Panc1 (cell line): Measurements from ENCODE around the gene ABLIM2. TPM values are rescaled to one million over a fixed set of nuclear protein-coding genes. Genes with fewer than 3 reads are reported as not detected.
A peak's percentile ranks its signal among the peaks of the same experiment; 100 is the strongest.

Source experiments
- ATAC-seq: fragments of 200-7000 bp; cut with Tn5 transposase; 2 replicates; pipeline ENCODE4 v1.9.1; 2020; ENCODE audit warnings: mild to moderate bottlenecking, moderate library complexity
- BruUV-seq: library from RNA; stranded (reverse); fragments of 400-500 nt; replicated peaks from 2 replicates; lab custom pipeline; 2021; lab: Mats Ljungman, UMichigan
- CTCF ChIA-PET: fragments of 300-600 bp; sonication (Branson Sonifier 250); formaldehyde crosslinking; loops from one replicate; lab custom pipeline; 2022; ENCODE audit warnings: antibody characterized with exemption; lab: Charles Lee
- POLR2A ChIA-PET: fragments of 300-600 bp; sonication (Branson Sonifier 250); formaldehyde crosslinking; loops from one replicate; lab custom pipeline; 2022; ENCODE audit warnings: antibody characterized with exemption; lab: Charles Lee
- DNase-seq: peaks from one replicate; pipeline ENCODE4 v3.0.0-alpha.2; 2010; ENCODE audit warnings: low read depth, low spot score
- H3K27ac ChIP-seq: 2 replicates; pipeline ENCODE4 v1.5.1; 2011; ENCODE audit warnings: mild to moderate bottlenecking, low read length, inconsistent platforms
- H3K27me3 ChIP-seq: fragments of 200-500 bp; sonication (Bioruptor generic); 2 replicates; pipeline ENCODE4 v1.6.0; 2014; ENCODE audit warnings: low read length, inconsistent platforms; ENCODE audit not compliant: control insufficient read depth, insufficient read depth
- H3K36me3 ChIP-seq: fragments of 200-500 bp; sonication (Bioruptor generic); 2 replicates; pipeline ENCODE4 v1.5.1; 2014; ENCODE audit warnings: inconsistent platforms, mild to moderate bottlenecking, low read length, moderate library complexity; ENCODE audit not compliant: control insufficient read depth, insufficient read depth
- H3K4me1 ChIP-seq: 2 replicates; pipeline ENCODE4 v1.5.1; 2011; ENCODE audit warnings: inconsistent platforms, mild to moderate bottlenecking, low read length, moderate library complexity; ENCODE audit not compliant: control insufficient read depth, insufficient read depth
- H3K4me3 ChIP-seq, 2 experiments: 2 replicates each; pipeline ENCODE4 v1.5.1; 2011 to 2012; ENCODE audit warnings: low read depth in 2 of 2, low read length in 2 of 2, mild to moderate bottlenecking in 2 of 2, inconsistent platforms in 1 of 2, moderate library complexity in 1 of 2
- H3K9me3 ChIP-seq: fragments of 200-500 bp; sonication (Bioruptor generic); 2 replicates; pipeline ENCODE4 v1.5.1; 2014; ENCODE audit warnings: low read depth, mild to moderate bottlenecking, inconsistent platforms, low read length, moderate library complexity; ENCODE audit not compliant: control insufficient read depth, insufficient read depth
- POLR2AphosphoS5 ChIP-seq: IDR thresholded peaks from 2 replicates; pipeline ENCODE4 v1.6.1; 2012; ENCODE audit warnings: mild to moderate bottlenecking, low read depth, low read length, moderate library complexity
- SIN3A ChIP-seq: IDR thresholded peaks from 2 replicates; pipeline ENCODE4 v1.6.1; 2012; ENCODE audit warnings: low read depth, mild to moderate bottlenecking, low read length, moderate library complexity, borderline replicate concordance; ENCODE audit not compliant: insufficient read depth
- TCF7L2 ChIP-seq: IDR thresholded peaks from 2 replicates; pipeline ENCODE4 v1.6.1; 2011; ENCODE audit warnings: mild to moderate bottlenecking, low read depth, low read length, inconsistent platforms
- in situ Hi-C: cut with HindIII; loops from 2 replicates; pipeline ENCODE4 v1.10.0; 2016; ENCODE audit warnings: low sequenced_read_pairs, low pct_unique_long_range_greater_than_20kb
- intact Hi-C: fragments of 100-400 bp; cut with micrococcal nuclease; formaldehyde crosslinking; loops from one replicate; pipeline ENCODE4 v1.10.0; 2022; ENCODE audit not compliant: unreplicated experiment
- total RNA-seq: library from RNA; stranded (reverse); gene quantifications from one replicate; pipeline ENCODE4 v1.2.1, GENCODE V29; 2021; ENCODE audit not compliant: unreplicated experiment
- TF ChIP-seq, protein P1 (sequence below), 2 experiments: IDR thresholded peaks; 2 replicates each; pipeline ENCODE4 v1.6.1; 2011 to 2012; ENCODE audit warnings: low read depth in 2 of 2, control low read depth in 1 of 2, low read length in 1 of 2, mild to moderate bottlenecking in 1 of 2, moderate library complexity in 1 of 2; ENCODE audit not compliant: insufficient read depth in 1 of 2
- TF ChIP-seq, protein P2 (sequence below): fragments of 450-650 bp; IDR thresholded peaks from 2 replicates; pipeline ENCODE4 v1.5.1; 2017; ENCODE audit warnings: mild to moderate bottlenecking

ABLIM2 gene
- total RNA-seq, 1 experiment from 2014 or later: 0.64 TPM

DNA sequence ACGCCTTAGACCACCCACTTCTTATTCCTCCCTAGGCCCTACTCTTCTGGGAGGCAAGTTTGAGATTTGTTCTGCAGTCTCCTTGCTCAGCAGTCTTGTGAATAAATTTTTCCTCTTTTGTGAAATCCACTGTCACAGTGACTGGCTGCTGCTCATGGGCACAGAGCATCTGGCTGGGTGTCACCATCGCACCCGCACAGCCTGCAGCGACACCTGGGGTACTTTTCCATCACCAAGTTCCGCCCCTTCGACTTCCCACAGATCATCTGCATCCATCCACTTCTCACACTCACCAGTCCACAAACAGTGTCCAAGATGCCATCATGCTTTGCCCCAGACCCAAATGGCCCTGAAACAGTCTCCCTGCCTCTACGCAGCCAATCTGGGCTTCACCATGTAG is 182.6 kb downstream of the ABLIM2 start:
- in situ Hi-C loops: no loop called here
- CTCF ChIA-PET: no interaction called here
- Histone ChIP-seq H3K4me1 (peaks cover 41% of the 10 kb centered on the region), H3K4me3 (no peak overlapping the region), H3K9me3 (no peaks in the 10 kb centered on the region), H3K27ac (peak overlapping the region; percentile 54; the same call in 1 of the 2 replicates), H3K36me3 (no peaks in the 10 kb centered on the region), H3K27me3 (no peaks in the 10 kb centered on the region)
- TF ChIP-seq TCF7L2: no peak
- TF ChIP-seq, protein P1, sequence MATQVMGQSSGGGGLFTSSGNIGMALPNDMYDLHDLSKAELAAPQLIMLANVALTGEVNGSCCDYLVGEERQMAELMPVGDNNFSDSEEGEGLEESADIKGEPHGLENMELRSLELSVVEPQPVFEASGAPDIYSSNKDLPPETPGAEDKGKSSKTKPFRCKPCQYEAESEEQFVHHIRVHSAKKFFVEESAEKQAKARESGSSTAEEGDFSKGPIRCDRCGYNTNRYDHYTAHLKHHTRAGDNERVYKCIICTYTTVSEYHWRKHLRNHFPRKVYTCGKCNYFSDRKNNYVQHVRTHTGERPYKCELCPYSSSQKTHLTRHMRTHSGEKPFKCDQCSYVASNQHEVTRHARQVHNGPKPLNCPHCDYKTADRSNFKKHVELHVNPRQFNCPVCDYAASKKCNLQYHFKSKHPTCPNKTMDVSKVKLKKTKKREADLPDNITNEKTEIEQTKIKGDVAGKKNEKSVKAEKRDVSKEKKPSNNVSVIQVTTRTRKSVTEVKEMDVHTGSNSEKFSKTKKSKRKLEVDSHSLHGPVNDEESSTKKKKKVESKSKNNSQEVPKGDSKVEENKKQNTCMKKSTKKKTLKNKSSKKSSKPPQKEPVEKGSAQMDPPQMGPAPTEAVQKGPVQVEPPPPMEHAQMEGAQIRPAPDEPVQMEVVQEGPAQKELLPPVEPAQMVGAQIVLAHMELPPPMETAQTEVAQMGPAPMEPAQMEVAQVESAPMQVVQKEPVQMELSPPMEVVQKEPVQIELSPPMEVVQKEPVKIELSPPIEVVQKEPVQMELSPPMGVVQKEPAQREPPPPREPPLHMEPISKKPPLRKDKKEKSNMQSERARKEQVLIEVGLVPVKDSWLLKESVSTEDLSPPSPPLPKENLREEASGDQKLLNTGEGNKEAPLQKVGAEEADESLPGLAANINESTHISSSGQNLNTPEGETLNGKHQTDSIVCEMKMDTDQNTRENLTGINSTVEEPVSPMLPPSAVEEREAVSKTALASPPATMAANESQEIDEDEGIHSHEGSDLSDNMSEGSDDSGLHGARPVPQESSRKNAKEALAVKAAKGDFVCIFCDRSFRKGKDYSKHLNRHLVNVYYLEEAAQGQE (IDR thresholded peaks at IDR 0.05; ENCODE audit: insufficient read depth in 1 of 2, low read depth in 2 of 2, low read length in 1 of 2): no peak
- TF ChIP-seq, protein P2, sequence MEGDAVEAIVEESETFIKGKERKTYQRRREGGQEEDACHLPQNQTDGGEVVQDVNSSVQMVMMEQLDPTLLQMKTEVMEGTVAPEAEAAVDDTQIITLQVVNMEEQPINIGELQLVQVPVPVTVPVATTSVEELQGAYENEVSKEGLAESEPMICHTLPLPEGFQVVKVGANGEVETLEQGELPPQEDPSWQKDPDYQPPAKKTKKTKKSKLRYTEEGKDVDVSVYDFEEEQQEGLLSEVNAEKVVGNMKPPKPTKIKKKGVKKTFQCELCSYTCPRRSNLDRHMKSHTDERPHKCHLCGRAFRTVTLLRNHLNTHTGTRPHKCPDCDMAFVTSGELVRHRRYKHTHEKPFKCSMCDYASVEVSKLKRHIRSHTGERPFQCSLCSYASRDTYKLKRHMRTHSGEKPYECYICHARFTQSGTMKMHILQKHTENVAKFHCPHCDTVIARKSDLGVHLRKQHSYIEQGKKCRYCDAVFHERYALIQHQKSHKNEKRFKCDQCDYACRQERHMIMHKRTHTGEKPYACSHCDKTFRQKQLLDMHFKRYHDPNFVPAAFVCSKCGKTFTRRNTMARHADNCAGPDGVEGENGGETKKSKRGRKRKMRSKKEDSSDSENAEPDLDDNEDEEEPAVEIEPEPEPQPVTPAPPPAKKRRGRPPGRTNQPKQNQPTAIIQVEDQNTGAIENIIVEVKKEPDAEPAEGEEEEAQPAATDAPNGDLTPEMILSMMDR: no peak
- no TSS peak for BruUV-seq
- intact Hi-C loops: no loop called here
- POLR2A ChIA-PET: no interaction called here
- no peak for DNase-seq
- no peak for ATAC-seq

DNA sequence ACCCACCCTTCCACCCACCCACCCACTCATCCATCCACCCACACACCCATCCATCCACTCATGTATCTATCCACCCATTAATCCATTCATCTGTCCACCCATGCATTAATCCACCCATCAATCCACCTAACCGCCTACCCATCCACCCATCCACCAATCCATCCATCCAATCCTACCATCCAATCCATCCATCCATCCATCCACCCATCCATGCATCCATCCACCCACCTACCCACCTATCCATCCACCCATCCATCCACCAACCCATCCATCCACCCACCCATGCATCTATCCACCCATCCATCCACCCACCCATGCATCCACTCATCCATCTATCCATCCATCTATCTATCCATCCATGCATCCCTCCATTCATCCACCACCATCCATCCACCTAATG is 184.2 kb downstream of the ABLIM2 start:
- H3K36me3 ChIP-seq: no peaks in the 10 kb centered on the region
- H3K9me3 ChIP-seq: no peaks in the 10 kb centered on the region
- BruUV-seq: no TSS peak
- intact Hi-C loops (no loop called here), in situ Hi-C loops (no loop called here)
- ATAC-seq: no peak
- ChIA-PET POLR2A (no interaction called here), CTCF (no interaction called here)
- no peak for DNase-seq
- no peak overlapping the region for H3K4me3 ChIP-seq
- peaks cover 54% of the 10 kb centered on the region for H3K4me1 ChIP-seq
- TF ChIP-seq, protein P1 (IDR thresholded peaks at IDR 0.05; ENCODE audit: insufficient read depth in 1 of 2, low read depth in 2 of 2, low read length in 1 of 2): no peak
- TF ChIP-seq POLR2AphosphoS5 (no peak), SIN3A (no peak), TCF7L2 (no peak)
- TF ChIP-seq, protein P2: no peak
- no peaks in the 10 kb centered on the region for H3K27me3 ChIP-seq
- H3K27ac ChIP-seq: no peak overlapping the region
